ENCODE results near the gene SLC20A1.

The SLC20A1 gene

DNA sequence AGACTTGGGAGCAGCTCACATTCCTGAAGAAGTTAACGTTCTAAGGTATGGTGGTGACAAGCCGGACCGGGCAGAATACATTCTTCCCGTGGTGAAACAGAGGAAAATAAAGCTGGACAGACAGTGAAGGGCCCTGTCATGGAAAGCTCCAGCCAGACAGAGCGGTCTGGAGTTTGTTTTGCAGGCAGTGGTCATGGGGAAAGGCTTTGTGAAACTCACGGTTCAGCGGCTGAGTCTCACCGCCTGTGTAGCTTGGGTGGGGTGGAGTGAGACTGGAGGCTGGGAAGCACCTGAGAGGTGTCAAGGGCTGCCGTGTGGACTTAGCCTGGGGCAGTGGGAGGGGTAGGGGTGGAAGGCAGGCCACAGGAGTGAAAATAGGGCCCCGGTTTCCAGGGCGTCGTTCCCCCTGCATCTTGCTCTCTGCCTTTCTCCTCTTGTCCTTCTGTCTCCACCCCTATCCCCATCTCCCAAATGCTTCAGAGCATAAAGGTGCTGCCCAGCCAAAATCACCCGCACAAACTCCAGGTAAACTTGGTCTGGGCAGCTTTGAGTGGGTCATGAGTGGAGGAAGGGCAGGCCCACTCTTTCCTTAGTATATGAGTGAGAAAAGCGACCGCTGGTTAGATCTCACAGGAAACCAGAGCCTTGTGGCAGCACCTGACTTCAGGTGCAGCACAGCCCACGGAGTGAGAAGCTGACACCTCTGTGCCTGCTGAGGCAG, 11.4 kb upstream of the SLC20A1 start:
- Histone ChIP-seq H3K4me1 (ENCODE audit: insufficient read depth, low read length) (peaks cover 24% of the 10 kb centered on the region), H3K9me3 (ENCODE audit: control insufficient read depth, insufficient read depth, low read length) (no peaks in the 10 kb centered on the region), H3K9ac (ENCODE audit: low read depth, low read length) (no peak overlapping the region), H3K36me3 (ENCODE audit: insufficient read depth, low read length) (no peaks in the 10 kb centered on the region)

GRCh38 chr2:112634874-112635157, 10.9 kb upstream of the SLC20A1 start:
- Histone ChIP-seq H3K4me1 (ENCODE audit: insufficient read depth, low read length) (peaks cover 22% of the 10 kb centered on the region), H3K36me3 (ENCODE audit: insufficient read depth, low read length) (no peaks in the 10 kb centered on the region), H3K9ac (ENCODE audit: low read depth, low read length) (no peak overlapping the region), H3K9me3 (ENCODE audit: control insufficient read depth, insufficient read depth, low read length) (no peaks in the 10 kb centered on the region)

- peaks cover 16% of the 10 kb centered on the region for H3K4me1 ChIP-seq (ENCODE audit: insufficient read depth, low read length)
- no peaks in the 10 kb centered on the region for H3K9me3 ChIP-seq (ENCODE audit: control insufficient read depth, insufficient read depth, low read length)
- no peaks in the 10 kb centered on the region for H3K36me3 ChIP-seq (ENCODE audit: insufficient read depth, low read length)
- no peak overlapping the region for H3K9ac ChIP-seq (ENCODE audit: low read depth, low read length)
Measured at GRCh38 chr2:112636605-112637288, 9.0 kb upstream of the SLC20A1 start.

DNA sequence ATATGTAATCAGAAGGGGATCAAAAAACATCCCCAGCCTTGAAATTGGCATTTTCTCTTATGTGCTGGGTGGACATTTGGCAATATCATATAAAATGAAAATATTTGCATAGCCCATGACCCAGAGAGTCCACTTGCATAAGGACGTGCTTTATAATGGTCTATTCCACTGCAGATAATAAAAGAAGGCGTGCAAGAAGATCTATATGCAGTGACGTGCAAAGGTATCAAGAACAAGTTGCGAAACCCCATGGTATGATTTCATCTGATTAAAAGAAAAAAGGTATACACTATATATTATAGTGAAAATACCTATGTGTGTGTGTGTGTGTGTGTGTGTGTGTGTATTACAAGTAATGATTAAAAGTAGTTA, 8.5 kb upstream of the SLC20A1 start:
- peaks cover 13% of the 10 kb centered on the region for H3K4me1 ChIP-seq (ENCODE audit: insufficient read depth, low read length)
- no peaks in the 10 kb centered on the region for H3K36me3 ChIP-seq (ENCODE audit: insufficient read depth, low read length)
- no peaks in the 10 kb centered on the region for H3K9me3 ChIP-seq (ENCODE audit: control insufficient read depth, insufficient read depth, low read length)
- H3K9ac ChIP-seq (ENCODE audit: low read depth, low read length): no peak overlapping the region

GRCh38 chr2:112639936-112640335, 5.8 kb upstream of the SLC20A1 start:
- peaks cover 19% of the 10 kb centered on the region for H3K4me1 ChIP-seq (ENCODE audit: insufficient read depth, low read length)
- no peaks in the 10 kb centered on the region for H3K36me3 ChIP-seq (ENCODE audit: insufficient read depth, low read length)
- no peaks in the 10 kb centered on the region for H3K9me3 ChIP-seq (ENCODE audit: control insufficient read depth, insufficient read depth, low read length)
- H3K9ac ChIP-seq (ENCODE audit: low read depth, low read length): no peak overlapping the region

GRCh38 chr2:112640467-112640799, 5.3 kb upstream of the SLC20A1 start:
- H3K9ac ChIP-seq (ENCODE audit: low read depth, low read length): no peak overlapping the region
- H3K36me3 ChIP-seq (ENCODE audit: insufficient read depth, low read length): no peaks in the 10 kb centered on the region
- peaks cover 19% of the 10 kb centered on the region for H3K4me1 ChIP-seq (ENCODE audit: insufficient read depth, low read length)
- H3K9me3 ChIP-seq (ENCODE audit: control insufficient read depth, insufficient read depth, low read length): no peaks in the 10 kb centered on the region

DNA sequence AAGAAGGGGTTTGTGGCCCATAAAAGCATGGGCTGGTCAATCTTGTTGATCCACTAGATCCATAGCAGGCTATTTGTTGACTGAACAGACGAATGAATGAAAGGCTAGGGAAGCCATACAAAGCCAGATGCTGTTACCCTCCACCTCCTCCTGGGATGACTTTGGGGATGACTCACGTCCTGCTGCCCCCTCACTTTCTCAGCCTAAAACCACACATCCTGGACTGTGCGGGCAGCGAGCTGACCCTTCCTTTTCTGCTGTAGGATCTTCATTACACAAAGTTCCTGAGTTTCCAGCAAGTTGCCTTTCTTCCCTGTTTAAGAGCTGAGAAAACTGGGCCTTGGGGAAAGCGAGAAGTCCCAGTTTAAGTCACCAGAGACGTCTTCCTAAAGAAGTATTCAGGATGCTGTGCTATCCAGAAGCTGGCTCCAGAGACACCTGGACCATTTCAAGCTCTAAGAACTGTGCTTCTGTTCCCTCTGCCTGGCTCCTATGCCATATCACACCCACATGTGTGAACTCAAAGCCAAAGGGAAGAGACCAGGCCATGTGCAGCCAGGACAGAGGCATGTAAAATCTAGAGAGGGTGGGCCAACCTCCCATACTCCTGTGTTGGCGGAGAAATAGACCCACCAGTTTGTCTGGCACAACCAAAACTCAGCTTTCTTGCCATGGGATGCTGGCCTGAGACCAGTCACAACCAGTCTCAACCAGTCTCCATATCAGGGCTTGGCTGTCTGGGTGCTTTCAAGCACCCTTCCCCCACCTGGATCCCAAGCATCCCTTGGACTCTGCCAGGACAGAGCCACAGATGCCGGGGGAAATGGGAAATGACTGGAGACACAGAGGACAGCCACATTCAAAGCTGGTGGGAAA, 4.7 kb upstream of the SLC20A1 start:
- Histone ChIP-seq H3K9ac (ENCODE audit: low read depth, low read length) (no peak overlapping the region), H3K36me3 (ENCODE audit: insufficient read depth, low read length) (no peaks in the 10 kb centered on the region), H3K4me1 (ENCODE audit: insufficient read depth, low read length) (peaks cover 19% of the 10 kb centered on the region), H3K9me3 (ENCODE audit: control insufficient read depth, insufficient read depth, low read length) (no peaks in the 10 kb centered on the region)

- no peaks in the 10 kb centered on the region for H3K9me3 ChIP-seq (ENCODE audit: control insufficient read depth, insufficient read depth, low read length)
- H3K36me3 ChIP-seq (ENCODE audit: insufficient read depth, low read length): no peaks in the 10 kb centered on the region
- peaks cover 19% of the 10 kb centered on the region for H3K4me1 ChIP-seq (ENCODE audit: insufficient read depth, low read length)
- H3K9ac ChIP-seq (ENCODE audit: low read depth, low read length): no peak overlapping the region
Measured at GRCh38 chr2:112641701-112642100, 4.0 kb upstream of the SLC20A1 start.

- no peak overlapping the region for H3K9ac ChIP-seq (ENCODE audit: low read depth, low read length)
- H3K9me3 ChIP-seq (ENCODE audit: control insufficient read depth, insufficient read depth, low read length): no peaks in the 10 kb centered on the region
- H3K36me3 ChIP-seq (ENCODE audit: insufficient read depth, low read length): peaks cover 5% of the 10 kb centered on the region
- peaks cover 19% of the 10 kb centered on the region for H3K4me1 ChIP-seq (ENCODE audit: insufficient read depth, low read length)
Measured at GRCh38 chr2:112642561-112642960, 3.2 kb upstream of the SLC20A1 start.

- Histone ChIP-seq H3K4me1 (ENCODE audit: insufficient read depth, low read length) (peaks cover 19% of the 10 kb centered on the region), H3K36me3 (ENCODE audit: insufficient read depth, low read length) (peaks cover 10% of the 10 kb centered on the region), H3K9me3 (ENCODE audit: control insufficient read depth, insufficient read depth, low read length) (no peaks in the 10 kb centered on the region)
Measured at GRCh38 chr2:112642966-112643365, 2.8 kb upstream of the SLC20A1 start.

GRCh38 chr2:112643488-112643887, 2.3 kb upstream of the SLC20A1 start:
- H3K9ac ChIP-seq (ENCODE audit: low read depth, low read length): no peak overlapping the region
- peaks cover 15% of the 10 kb centered on the region for H3K36me3 ChIP-seq (ENCODE audit: insufficient read depth, low read length)
- no peaks in the 10 kb centered on the region for H3K9me3 ChIP-seq (ENCODE audit: control insufficient read depth, insufficient read depth, low read length)
- H3K4me1 ChIP-seq (ENCODE audit: insufficient read depth, low read length): peaks cover 23% of the 10 kb centered on the region

More at GRCh38 chr2:112642966-112643365, 2.8 kb upstream of the SLC20A1 start:
- no peak overlapping the region for H3K9ac ChIP-seq (ENCODE audit: low read depth, low read length)

DNA sequence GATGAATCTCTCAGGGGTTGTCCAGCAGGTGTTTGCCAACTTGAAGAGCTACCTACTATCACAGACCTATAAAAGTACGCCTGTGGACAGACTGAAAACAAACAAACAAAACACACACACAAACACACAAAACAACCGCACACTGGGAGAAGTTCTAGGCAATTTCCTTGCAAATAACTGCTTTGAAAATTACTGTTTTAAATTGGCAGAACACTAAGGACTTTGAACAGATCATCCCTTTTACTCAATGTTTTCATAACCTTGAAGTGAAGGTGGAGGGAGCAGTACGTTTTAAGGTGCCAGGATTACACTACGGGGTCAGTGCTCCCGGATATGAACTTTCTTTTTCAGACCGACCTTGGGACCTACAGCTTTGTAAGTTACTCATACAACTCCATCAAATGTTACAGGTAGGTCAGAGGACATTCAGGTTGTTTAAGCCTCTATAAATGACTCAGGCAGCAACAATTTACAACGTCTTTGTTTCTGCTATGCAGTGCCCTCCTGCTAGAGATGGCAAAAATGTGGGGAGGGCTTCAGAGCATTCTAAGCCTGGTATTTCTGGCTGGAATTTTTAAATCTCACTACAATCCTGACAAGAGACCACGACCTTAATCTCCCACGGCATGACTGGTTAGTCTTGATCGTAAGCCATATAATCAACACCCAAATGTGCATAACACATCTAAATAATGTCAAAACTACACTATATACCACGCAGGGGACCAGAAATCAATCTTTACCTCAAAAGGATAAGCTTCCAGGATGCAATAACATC, 1.4 kb upstream of the SLC20A1 start:
- Histone ChIP-seq H3K9me3 (ENCODE audit: control insufficient read depth, insufficient read depth, low read length) (no peaks in the 10 kb centered on the region), H3K9ac (ENCODE audit: low read depth, low read length) (peak overlapping the region; percentile 97), H3K36me3 (ENCODE audit: insufficient read depth, low read length) (peaks cover 23% of the 10 kb centered on the region), H3K4me1 (ENCODE audit: insufficient read depth, low read length) (peaks cover 23% of the 10 kb centered on the region)

GRCh38 chr2:112644933-112645309, 818 bp upstream of the SLC20A1 start:
- Histone ChIP-seq H3K9ac (ENCODE audit: low read depth, low read length) (peak overlapping the region; percentile 97), H3K9me3 (ENCODE audit: control insufficient read depth, insufficient read depth, low read length) (no peaks in the 10 kb centered on the region), H3K36me3 (ENCODE audit: insufficient read depth, low read length) (peaks cover 28% of the 10 kb centered on the region), H3K4me1 (ENCODE audit: insufficient read depth, low read length) (peaks cover 23% of the 10 kb centered on the region)

DNA sequence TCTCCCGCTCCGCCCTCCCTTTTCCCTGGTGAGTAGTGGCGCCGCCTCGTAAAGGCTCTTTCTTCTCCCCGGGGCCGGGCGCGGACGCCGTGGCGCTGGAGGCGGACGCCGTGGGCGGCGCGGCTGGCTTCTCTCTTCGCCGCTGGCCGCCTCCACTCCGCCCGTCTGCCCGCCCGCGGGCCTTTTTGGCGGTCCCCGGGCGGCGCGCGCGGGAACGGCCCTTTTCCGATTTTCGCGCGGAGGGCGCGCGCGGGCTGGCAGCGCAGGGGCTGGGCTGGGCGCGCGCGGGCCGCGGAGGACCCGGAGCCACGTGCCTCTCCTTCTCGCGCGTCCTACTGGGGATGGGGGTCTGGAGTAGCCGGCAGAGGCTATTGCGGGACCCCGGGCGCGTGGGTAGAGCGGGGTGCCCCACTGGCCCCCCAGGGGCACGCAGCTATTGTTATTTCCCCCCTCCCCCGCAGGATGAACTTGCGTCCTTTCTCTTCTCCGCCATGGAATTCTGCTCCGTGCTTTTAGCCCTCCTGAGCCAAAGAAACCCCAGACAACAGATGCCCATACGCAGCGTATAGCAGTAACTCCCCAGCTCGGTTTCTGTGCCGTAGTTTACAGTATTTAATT, 472 bp downstream of the SLC20A1 start:
- Histone ChIP-seq H3K9me3 (ENCODE audit: control insufficient read depth, insufficient read depth, low read length) (no peaks in the 10 kb centered on the region), H3K36me3 (ENCODE audit: insufficient read depth, low read length) (peaks cover 33% of the 10 kb centered on the region), H3K4me1 (ENCODE audit: insufficient read depth, low read length) (peaks cover 15% of the 10 kb centered on the region), H3K9ac (ENCODE audit: low read depth, low read length) (peak overlapping the region; percentile 97)

Measured in ES-I3 (cell line).